Vagina (tissue), 2 donors: ENCODE results near the gene IAPP.

Experiments
- POLR2A ChIP-seq, 2 donors: fragments of 450-650 bp; IDR thresholded peaks; one replicate each; pipeline ENCODE4 v1.6.1; 2017; ENCODE audit warnings: antibody characterized with exemption in 2 of 2, mild to moderate bottlenecking in 2 of 2, moderate library complexity in 2 of 2
- POLR2AphosphoS5 ChIP-seq, 2 donors: sonication (generic); formaldehyde crosslinking; IDR thresholded peaks; one replicate each; pipeline ENCODE4 v1.9.0; 2017; ENCODE audit warnings: antibody characterized with exemption in 2 of 2, mild to moderate bottlenecking in 2 of 2, low read depth in 1 of 2; ENCODE audit not compliant: insufficient read depth in 1 of 2
- TF ChIP-seq, protein P1 (sequence below), 3 experiments: fragments of 450-650 bp in 2 of 3; fragments of 200-600 bp in 1 of 3; sonication (generic) in 1 of 3; IDR thresholded peaks; one replicate each; pipeline ENCODE4 v1.5.1; 2017 to 2019; ENCODE audit warnings: antibody characterized with exemption in 3 of 3, mild to moderate bottlenecking in 2 of 3, moderate library complexity in 2 of 3

DNA sequence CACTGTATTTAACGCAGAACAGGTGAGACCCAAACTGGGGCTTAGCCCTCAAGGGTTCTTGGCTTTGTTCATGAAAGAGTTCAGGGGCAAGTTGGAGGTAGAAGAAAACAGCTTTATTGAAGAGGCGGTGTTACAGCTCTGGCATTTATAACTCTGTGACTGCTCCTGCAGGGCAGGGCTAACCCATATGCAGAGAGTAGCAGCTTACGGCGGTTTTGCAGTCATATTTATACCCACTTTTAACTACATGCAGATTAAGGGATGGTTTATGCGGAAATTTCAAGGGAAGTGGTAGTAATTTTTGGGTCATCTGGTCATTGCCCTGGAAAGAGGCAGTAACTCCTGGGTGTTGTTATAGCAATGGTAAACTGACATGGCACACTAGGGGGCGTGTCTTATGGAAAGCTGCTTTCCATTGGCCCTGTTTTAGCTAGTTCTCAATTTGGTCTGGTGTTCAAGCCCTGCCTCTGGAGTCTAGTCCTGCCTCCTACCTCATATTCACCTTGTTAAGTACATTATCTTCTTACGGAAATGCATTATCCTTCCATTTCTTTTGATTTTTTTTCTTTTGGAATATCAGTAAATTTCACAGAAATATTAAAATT lies 1.8 kb upstream of the IAPP start:
- no peak for TF ChIP-seq POLR2A (IDR thresholded peaks at IDR 0.05)
- TF ChIP-seq, protein P1, sequence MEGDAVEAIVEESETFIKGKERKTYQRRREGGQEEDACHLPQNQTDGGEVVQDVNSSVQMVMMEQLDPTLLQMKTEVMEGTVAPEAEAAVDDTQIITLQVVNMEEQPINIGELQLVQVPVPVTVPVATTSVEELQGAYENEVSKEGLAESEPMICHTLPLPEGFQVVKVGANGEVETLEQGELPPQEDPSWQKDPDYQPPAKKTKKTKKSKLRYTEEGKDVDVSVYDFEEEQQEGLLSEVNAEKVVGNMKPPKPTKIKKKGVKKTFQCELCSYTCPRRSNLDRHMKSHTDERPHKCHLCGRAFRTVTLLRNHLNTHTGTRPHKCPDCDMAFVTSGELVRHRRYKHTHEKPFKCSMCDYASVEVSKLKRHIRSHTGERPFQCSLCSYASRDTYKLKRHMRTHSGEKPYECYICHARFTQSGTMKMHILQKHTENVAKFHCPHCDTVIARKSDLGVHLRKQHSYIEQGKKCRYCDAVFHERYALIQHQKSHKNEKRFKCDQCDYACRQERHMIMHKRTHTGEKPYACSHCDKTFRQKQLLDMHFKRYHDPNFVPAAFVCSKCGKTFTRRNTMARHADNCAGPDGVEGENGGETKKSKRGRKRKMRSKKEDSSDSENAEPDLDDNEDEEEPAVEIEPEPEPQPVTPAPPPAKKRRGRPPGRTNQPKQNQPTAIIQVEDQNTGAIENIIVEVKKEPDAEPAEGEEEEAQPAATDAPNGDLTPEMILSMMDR (IDR thresholded peaks at IDR 0.05), result no peak
- TF ChIP-seq POLR2AphosphoS5 (IDR thresholded peaks at IDR 0.05; ENCODE audit: insufficient read depth in 1 of 2, low read depth in 1 of 2), result no peak
